SU-DHL-6 (cell line): Measurements from ENCODE around the gene PALM2AKAP2.

Experiments
- EZH2phosphoT487 ChIP-seq: fragments of 200-600 bp; sonication (generic), shearing (Covaris generic); conservative IDR thresholded peaks from 2 replicates; pipeline ENCODE4 v1.6.1; 2018; ENCODE audit warnings: mild to moderate bottlenecking, antibody characterized with exemption, low read length, moderate library complexity, mixed read lengths
- TF ChIP-seq, protein P1 (sequence below): fragments of 200-600 bp; sonication (generic); IDR thresholded peaks from one replicate; pipeline ENCODE4 v1.5.1; 2017; ENCODE audit warnings: antibody characterized with exemption, mild to moderate bottlenecking, low read length, moderate library complexity; ENCODE audit not compliant: insufficient read depth, poor library complexity, severe bottlenecking

DNA sequence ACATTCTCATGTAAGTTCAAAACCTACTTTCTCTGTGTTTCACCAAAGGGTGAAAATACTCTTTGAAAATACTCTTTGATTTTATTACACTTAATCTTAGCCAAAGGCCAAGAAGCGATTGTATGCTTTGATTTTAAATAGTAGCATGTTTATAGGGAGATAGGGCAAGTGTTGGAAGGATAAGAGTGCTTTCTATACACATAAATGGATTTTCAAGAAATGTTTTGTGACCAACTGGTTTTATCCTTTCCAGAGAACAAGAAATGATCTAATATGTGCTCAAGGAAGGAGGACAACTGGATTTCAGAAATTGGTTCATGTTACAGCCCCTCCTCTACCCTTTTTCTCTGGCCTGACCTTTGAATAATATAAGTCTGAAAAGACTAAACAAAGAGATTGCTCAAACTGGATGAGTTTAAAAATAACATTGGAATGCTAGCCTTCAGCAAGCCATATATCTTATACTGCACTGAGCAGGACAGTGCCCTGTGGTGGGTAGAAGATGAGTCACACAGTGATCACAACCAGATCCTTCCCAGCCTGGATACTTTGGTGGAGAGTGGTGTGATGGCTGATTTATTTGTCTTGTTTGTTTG lies 13.1 kb downstream of the PALM2AKAP2 start:
- TF ChIP-seq, protein P1, sequence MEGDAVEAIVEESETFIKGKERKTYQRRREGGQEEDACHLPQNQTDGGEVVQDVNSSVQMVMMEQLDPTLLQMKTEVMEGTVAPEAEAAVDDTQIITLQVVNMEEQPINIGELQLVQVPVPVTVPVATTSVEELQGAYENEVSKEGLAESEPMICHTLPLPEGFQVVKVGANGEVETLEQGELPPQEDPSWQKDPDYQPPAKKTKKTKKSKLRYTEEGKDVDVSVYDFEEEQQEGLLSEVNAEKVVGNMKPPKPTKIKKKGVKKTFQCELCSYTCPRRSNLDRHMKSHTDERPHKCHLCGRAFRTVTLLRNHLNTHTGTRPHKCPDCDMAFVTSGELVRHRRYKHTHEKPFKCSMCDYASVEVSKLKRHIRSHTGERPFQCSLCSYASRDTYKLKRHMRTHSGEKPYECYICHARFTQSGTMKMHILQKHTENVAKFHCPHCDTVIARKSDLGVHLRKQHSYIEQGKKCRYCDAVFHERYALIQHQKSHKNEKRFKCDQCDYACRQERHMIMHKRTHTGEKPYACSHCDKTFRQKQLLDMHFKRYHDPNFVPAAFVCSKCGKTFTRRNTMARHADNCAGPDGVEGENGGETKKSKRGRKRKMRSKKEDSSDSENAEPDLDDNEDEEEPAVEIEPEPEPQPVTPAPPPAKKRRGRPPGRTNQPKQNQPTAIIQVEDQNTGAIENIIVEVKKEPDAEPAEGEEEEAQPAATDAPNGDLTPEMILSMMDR: no peak
- TF ChIP-seq EZH2phosphoT487: no peak
